ENCODE measurements around the gene PCNX2.

DNA sequence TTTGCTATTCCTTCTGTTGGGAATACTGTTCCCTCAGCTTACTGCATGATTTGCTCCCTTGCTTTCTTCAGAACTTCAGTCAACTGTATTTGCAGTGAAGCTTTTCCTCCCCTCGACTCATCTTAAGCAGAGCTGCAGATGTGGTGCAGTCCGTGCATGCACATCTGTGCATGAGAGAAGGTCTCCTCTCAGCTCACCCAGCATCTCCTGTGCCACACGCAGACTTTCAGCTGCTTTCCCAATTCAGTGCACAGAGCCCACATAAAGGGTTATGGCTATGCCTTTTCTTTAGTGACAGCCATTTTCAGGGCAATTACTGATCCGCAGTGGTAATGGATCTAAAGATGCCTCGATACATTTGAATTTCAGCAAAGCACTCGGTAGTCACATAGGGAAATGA is 358.6 kb downstream of the PCNX2 start:
- TF ChIP-seq, protein P1, sequence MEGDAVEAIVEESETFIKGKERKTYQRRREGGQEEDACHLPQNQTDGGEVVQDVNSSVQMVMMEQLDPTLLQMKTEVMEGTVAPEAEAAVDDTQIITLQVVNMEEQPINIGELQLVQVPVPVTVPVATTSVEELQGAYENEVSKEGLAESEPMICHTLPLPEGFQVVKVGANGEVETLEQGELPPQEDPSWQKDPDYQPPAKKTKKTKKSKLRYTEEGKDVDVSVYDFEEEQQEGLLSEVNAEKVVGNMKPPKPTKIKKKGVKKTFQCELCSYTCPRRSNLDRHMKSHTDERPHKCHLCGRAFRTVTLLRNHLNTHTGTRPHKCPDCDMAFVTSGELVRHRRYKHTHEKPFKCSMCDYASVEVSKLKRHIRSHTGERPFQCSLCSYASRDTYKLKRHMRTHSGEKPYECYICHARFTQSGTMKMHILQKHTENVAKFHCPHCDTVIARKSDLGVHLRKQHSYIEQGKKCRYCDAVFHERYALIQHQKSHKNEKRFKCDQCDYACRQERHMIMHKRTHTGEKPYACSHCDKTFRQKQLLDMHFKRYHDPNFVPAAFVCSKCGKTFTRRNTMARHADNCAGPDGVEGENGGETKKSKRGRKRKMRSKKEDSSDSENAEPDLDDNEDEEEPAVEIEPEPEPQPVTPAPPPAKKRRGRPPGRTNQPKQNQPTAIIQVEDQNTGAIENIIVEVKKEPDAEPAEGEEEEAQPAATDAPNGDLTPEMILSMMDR (conservative IDR thresholded peaks at IDR 0.05; ENCODE audit: low read depth in 2 of 2): no peak
- TF ChIP-seq POLR2AphosphoS5 (IDR thresholded peaks at IDR 0.05; ENCODE audit: low read depth): no peak
- no peak for TF ChIP-seq JUNB (IDR thresholded peaks at IDR 0.05; ENCODE audit: unreplicated experiment)
- TF ChIP-seq EZH2phosphoT487 (IDR thresholded peaks at IDR 0.05; ENCODE audit: unreplicated experiment): no peak
- TF ChIP-seq STAT1 (IDR thresholded peaks at IDR 0.05; ENCODE audit: unreplicated experiment): no peak
- TF ChIP-seq, protein P2, sequence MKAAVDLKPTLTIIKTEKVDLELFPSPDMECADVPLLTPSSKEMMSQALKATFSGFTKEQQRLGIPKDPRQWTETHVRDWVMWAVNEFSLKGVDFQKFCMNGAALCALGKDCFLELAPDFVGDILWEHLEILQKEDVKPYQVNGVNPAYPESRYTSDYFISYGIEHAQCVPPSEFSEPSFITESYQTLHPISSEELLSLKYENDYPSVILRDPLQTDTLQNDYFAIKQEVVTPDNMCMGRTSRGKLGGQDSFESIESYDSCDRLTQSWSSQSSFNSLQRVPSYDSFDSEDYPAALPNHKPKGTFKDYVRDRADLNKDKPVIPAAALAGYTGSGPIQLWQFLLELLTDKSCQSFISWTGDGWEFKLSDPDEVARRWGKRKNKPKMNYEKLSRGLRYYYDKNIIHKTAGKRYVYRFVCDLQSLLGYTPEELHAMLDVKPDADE (IDR thresholded peaks at IDR 0.05): no peak
- TF ChIP-seq CREB1 (CRISPR knock-in tag; IDR thresholded peaks at IDR 0.05; ENCODE audit: low read depth): no peak
